Measurements from ENCODE around the gene RFTN1. TPM values are rescaled to one million over a fixed set of nuclear protein-coding genes. Genes with fewer than 3 reads are reported as not detected.

Gene RFTN1
- total and polyA plus RNA-seq, 2 donors (not counting 1 experiment from before 2014, with no cell fraction given), result 32.4 to 156 TPM

GRCh38 chr3:16325850-16326249, 187.6 kb downstream of the RFTN1 start:
- H3K9ac ChIP-seq (ENCODE audit: low read length), result no peak overlapping the region
- H3K9me3 ChIP-seq (ENCODE audit: control extremely low read depth in 1 of 3, control insufficient read depth in 2 of 3, insufficient read depth in 1 of 3, low read length in 2 of 3), result no peaks in the 10 kb centered on the region
- DNase-seq (no peak), ATAC-seq (ENCODE audit: low read depth) (no peak)
- ChIA-PET CTCF (interaction anchor here (1.0 kb wide), 1 partner anchor 31 kb away, joined by 4 read pairs; no protein-coding TSS in a partner anchor), POLR2A (no interaction called here)
- Mint-ChIP-seq H3K27me3 (no peaks in the 10 kb centered on the region), H3K4me1 (no peaks in the 10 kb centered on the region), H3K9me3 (ENCODE audit: insufficient read depth) (no peaks in the 10 kb centered on the region), H3K27ac (no peak overlapping the region), H3K4me3 (no peak overlapping the region)
- H3K27me3 ChIP-seq (replicated peaks in 1 of 4; ENCODE audit: control extremely low read depth in 1 of 4, control insufficient read depth in 3 of 4, insufficient read depth in 4 of 4, low read length in 3 of 4), result no peaks in the 10 kb centered on the region
- no peak overlapping the region for H2AFZ ChIP-seq (ENCODE audit: insufficient read depth, low read depth, low read length, poor library complexity, severe bottlenecking)
- H3K4me1 ChIP-seq (ENCODE audit: control insufficient read depth in 2 of 2, insufficient read depth in 2 of 2, low read length in 2 of 2), result no peaks in the 10 kb centered on the region
- no peak overlapping the region for H3K27ac ChIP-seq (ENCODE audit: low read length in 2 of 2)
- H3K4me3 ChIP-seq (ENCODE audit: control extremely low read depth in 1 of 5, extremely low read depth in 1 of 5, insufficient read depth in 1 of 5, low read depth in 2 of 5, low read length in 4 of 5), result no peak overlapping the region
- WGBS (ENCODE audit: insufficient coverage), result 97% methylated on average over 4 of the region's 4 CpGs
- H3K36me3 ChIP-seq (replicated peaks in 1 of 2; ENCODE audit: control extremely low read depth in 1 of 2, control insufficient read depth in 1 of 2, extremely low read depth in 1 of 2, insufficient read depth in 2 of 2, low read length in 1 of 2), result peaks cover 0 to 72% of the 10 kb centered on the region in 2 experiments
- H4K20me1 ChIP-seq (ENCODE audit: control insufficient read depth, insufficient read depth, low read length, poor library complexity, severe bottlenecking), result peaks cover 11% of the 10 kb centered on the region
- TF ChIP-seq EZH2 (IDR thresholded peaks at IDR 0.05; ENCODE audit: borderline replicate concordance, insufficient read depth, low read depth, low read length, poor library complexity, severe bottlenecking), result no peak
- TF ChIP-seq CTCF (IDR thresholded peaks at IDR 0.05), result no peak
- no peak overlapping the region for H3K4me2 ChIP-seq (replicated peaks; ENCODE audit: low read depth, low read length, poor library complexity, severe bottlenecking)
- intact Hi-C loops (cut with micrococcal nuclease), result loop anchor here (2.0 kb wide), 1 partner anchor 17 kb away; no protein-coding TSS in a partner anchor
- peaks cover 13% of the 10 kb centered on the region for H3K79me2 ChIP-seq (ENCODE audit: control insufficient read depth, insufficient read depth, low read length)

DNA sequence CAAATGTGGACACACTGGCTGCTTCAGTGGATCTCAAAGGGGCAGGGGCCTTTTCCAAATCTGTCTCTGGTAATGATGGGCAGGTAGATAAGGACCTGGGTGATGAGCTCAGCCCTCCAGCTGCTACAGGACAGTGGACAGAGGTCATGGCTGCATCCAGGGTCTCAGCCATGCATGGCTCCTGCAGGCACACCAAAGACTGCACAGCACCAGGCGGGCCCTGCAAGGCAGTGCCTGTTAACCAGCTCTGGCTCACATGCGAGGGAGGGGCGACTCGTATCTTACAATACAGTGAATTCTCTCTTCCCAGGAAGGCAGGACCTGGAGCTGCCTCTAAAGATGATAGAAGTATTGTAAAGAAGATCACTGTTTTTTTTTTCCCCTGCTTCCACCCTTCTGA, 189.8 kb downstream of the RFTN1 start:
- H3K4me3 Mint-ChIP-seq, result no peak overlapping the region
- H3K9me3 Mint-ChIP-seq (ENCODE audit: insufficient read depth), result no peaks in the 10 kb centered on the region
- no peaks in the 10 kb centered on the region for H3K27me3 Mint-ChIP-seq
- ATAC-seq (ENCODE audit: low read depth) (no peak), DNase-seq (no peak)
- Histone ChIP-seq H4K20me1 (ENCODE audit: control insufficient read depth, insufficient read depth, low read length, poor library complexity, severe bottlenecking) (peaks cover 6% of the 10 kb centered on the region), H3K27me3 (replicated peaks in 1 of 4; ENCODE audit: control extremely low read depth in 1 of 4, control insufficient read depth in 3 of 4, insufficient read depth in 4 of 4, low read length in 3 of 4) (no peaks in the 10 kb centered on the region), H3K79me2 (ENCODE audit: control insufficient read depth, insufficient read depth, low read length) (peaks cover 10% of the 10 kb centered on the region), H3K36me3 (replicated peaks in 1 of 2; ENCODE audit: control extremely low read depth in 1 of 2, control insufficient read depth in 1 of 2, extremely low read depth in 1 of 2, insufficient read depth in 2 of 2, low read length in 1 of 2) (peaks cover 0 to 79% of the 10 kb centered on the region in 2 experiments), H2AFZ (ENCODE audit: insufficient read depth, low read depth, low read length, poor library complexity, severe bottlenecking) (no peak overlapping the region), H3K27ac (ENCODE audit: low read length in 2 of 2) (no peak overlapping the region), H3K4me3 (ENCODE audit: control extremely low read depth in 1 of 5, extremely low read depth in 1 of 5, insufficient read depth in 1 of 5, low read depth in 2 of 5, low read length in 4 of 5) (no peak overlapping the region), H3K9me3 (ENCODE audit: control extremely low read depth in 1 of 3, control insufficient read depth in 2 of 3, insufficient read depth in 1 of 3, low read length in 2 of 3) (no peaks in the 10 kb centered on the region), H3K9ac (ENCODE audit: low read length) (no peak overlapping the region), H3K4me1 (ENCODE audit: control insufficient read depth in 2 of 2, insufficient read depth in 2 of 2, low read length in 2 of 2) (no peaks in the 10 kb centered on the region), H3K4me2 (replicated peaks; ENCODE audit: low read depth, low read length, poor library complexity, severe bottlenecking) (no peak overlapping the region)
- no peak overlapping the region for H3K27ac Mint-ChIP-seq
- H3K4me1 Mint-ChIP-seq, result no peaks in the 10 kb centered on the region
- ChIA-PET POLR2A (no interaction called here), CTCF (interaction anchor here (0.6 to 2.1 kb wide), 2 partner anchors 226 to 1944 kb away, joined by 3 to 5 read pairs; no protein-coding TSS in a partner anchor)
- TF ChIP-seq CTCF (IDR thresholded peaks at IDR 0.05) (no peak), EZH2 (IDR thresholded peaks at IDR 0.05; ENCODE audit: borderline replicate concordance, insufficient read depth, low read depth, low read length, poor library complexity, severe bottlenecking) (no peak)
- no CpG with 5 or more reads among the region's 4 CpGs for WGBS (ENCODE audit: insufficient coverage)
- intact Hi-C loops (cut with micrococcal nuclease), result loop anchor here (2.0 kb wide), 1 partner anchor 19 kb away; no protein-coding TSS in a partner anchor
